Measurements from ENCODE around the gene DNAJA3.

DNAJA3 gene

GRCh38 chr16:4433228-4433627 lies 7.6 kb downstream of the DNAJA3 start:
- DNase-seq (ENCODE audit: insufficient read length, low spot score) (no peak), FAIRE-seq (no peak)

- DNase-seq (ENCODE audit: insufficient read length, low spot score): no peak
- no peak for FAIRE-seq
Measured at GRCh38 chr16:4433914-4434787, 8.5 kb downstream of the DNAJA3 start.

GRCh38 chr16:4435337-4436067 lies 9.8 kb downstream of the DNAJA3 start:
- DNase-seq (ENCODE audit: insufficient read length, low spot score): no peak
- FAIRE-seq: no peak

DNA sequence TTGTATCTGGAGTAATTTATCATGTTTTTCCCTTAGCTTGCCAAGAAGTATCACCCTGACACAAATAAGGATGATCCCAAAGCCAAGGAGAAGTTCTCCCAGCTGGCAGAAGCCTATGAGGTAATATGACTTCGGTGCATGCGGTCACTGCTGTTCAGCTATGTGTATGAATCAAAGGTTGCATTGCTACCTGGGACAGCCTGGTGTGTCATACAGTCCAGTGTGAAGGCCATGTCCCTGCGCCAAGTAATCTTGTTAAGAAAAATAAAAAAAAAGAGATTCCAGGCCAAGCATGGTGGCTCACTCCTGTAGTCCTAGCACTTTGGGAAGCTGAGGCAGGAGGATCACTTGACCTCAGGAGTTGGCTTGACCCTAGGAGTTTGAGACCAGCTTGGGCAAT lies 11.7 kb downstream of the DNAJA3 start:
- no peak for FAIRE-seq

DNA sequence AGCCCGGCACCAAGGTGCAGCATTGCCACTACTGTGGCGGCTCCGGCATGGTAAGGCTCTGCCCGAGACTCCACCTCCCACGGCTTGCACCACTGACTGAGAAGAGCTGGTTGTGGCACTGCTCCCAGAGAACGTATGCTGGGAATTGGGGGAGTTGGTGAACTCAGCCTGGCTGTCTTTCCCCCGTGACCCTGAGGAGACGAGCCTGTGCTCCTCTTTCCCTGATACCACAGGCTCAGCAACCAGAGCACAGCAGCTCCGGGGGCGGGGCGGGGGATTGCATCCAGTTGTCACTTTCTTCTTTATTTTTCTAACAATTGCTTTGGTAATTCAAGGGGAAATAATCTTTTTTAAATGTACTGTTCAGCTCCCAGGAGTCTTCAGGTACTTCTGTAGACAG lies 16.7 kb downstream of the DNAJA3 start:
- FAIRE-seq (no peak), DNase-seq (ENCODE audit: insufficient read length, low spot score) (no peak)

More for the DNA sequence above, 11.7 kb downstream of the DNAJA3 start:
- DNase-seq (ENCODE audit: insufficient read length, low spot score): no peak

DNA sequence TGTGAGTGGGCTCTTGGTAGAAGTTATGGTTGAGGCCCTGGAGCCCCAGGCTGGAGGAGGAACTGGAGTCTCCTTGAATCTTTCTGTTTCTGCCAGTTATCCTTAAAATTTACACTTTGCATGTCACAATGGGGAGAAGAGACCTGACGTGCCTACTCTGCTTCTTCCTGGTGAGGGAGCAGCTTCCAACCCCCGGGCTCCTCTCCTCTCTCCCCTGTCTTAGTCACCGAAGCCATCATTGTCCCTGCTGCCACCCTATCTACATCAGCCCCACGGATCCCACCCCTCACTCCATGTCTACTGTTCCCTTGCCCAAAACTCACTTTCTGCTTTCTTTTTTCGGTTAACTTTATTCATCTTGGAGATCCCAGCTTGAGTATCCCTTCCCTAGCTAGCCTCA lies 17.6 kb downstream of the DNAJA3 start:
- FAIRE-seq: no peak
- no peak for DNase-seq (ENCODE audit: insufficient read length, low spot score)

- DNase-seq (ENCODE audit: insufficient read length, low spot score): no peak
- no peak for FAIRE-seq
Measured at GRCh38 chr16:4443986-4444385, 18.3 kb downstream of the DNAJA3 start.

DNA sequence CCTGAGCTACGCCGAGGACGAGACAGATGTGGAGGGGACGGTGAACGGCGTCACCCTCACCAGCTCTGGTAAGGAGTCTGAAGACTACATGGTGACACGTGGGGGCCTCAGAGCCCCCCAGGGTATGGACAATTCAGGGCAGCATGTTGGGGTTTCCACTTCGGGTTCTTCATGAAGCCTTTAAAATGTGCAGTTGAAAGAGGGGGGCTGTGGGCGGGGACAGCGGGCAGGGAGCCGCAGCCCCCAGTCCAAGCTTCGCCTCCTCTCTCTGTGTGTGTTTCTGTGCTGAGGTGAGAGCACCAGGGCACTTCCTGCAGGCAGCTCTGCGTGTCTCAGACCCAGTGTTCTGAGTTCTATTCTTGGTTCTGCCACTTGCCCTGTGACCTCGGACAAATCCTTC lies 24.8 kb downstream of the DNAJA3 start:
- DNase-seq (ENCODE audit: insufficient read length, low spot score): no peak
- no peak for FAIRE-seq

- DNase-seq (ENCODE audit: insufficient read length, low spot score): no peak
- no peak for FAIRE-seq
Measured at GRCh38 chr16:4450931-4451519, 25.4 kb downstream of the DNAJA3 start.

- DNase-seq (ENCODE audit: insufficient read length, low spot score): no peak
- no peak for FAIRE-seq
Measured at GRCh38 chr16:4452674-4453073, 27.0 kb downstream of the DNAJA3 start.

GRCh38 chr16:4454623-4455022 lies 29.0 kb downstream of the DNAJA3 start:
- FAIRE-seq (no peak), DNase-seq (ENCODE audit: insufficient read length, low spot score) (no peak)

- FAIRE-seq: no peak
Measured at GRCh38 chr16:4455081-4455480, 29.4 kb downstream of the DNAJA3 start.

DNA sequence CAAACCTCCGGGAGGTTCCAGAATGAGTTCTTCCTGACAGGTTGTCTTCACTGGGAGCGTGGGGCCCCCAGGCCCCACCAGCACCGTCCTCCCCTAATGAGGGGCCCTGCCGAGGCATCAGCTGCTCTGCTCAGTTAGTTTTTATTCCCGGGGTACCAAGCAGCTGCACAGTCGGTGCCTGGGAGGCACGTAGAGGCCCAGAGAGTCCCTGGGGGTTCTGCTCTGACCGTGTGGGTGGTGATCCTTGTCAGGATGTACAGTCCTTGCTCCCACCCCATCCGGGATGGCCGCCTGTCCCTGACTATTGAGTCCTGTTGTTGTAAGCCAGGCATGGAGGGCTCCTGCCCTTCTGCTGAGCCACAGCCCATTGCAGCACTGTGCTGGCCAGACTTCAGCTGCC lies 30.3 kb downstream of the DNAJA3 start:
- DNase-seq (ENCODE audit: insufficient read length, low spot score) (no peak), FAIRE-seq (no peak)

More at GRCh38 chr16:4455081-4455480, 29.4 kb downstream of the DNAJA3 start:
- no peak for DNase-seq (ENCODE audit: insufficient read length, low spot score)

DNA sequence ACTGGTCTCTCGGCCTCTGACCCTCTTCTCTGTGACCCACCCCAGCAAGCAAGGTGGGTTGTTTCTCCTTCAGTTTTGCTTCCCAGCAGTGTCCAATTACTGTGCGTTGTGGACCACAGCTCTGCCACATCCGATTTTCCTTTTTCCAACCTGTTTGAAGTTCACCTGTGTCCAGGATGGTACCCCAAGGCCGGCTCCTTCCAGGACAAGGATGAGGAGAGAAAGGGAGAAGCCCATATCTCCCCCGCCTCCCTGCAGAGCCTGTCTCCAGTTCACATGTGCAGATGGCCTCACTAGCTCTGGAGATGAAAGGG lies 35.2 kb downstream of the DNAJA3 start:
- FAIRE-seq (no peak), DNase-seq (ENCODE audit: insufficient read length, low spot score) (no peak)

GRCh38 chr16:4461250-4462085 lies 35.8 kb downstream of the DNAJA3 start:
- FAIRE-seq (no peak), DNase-seq (ENCODE audit: insufficient read length, low spot score) (no peak)

DNA sequence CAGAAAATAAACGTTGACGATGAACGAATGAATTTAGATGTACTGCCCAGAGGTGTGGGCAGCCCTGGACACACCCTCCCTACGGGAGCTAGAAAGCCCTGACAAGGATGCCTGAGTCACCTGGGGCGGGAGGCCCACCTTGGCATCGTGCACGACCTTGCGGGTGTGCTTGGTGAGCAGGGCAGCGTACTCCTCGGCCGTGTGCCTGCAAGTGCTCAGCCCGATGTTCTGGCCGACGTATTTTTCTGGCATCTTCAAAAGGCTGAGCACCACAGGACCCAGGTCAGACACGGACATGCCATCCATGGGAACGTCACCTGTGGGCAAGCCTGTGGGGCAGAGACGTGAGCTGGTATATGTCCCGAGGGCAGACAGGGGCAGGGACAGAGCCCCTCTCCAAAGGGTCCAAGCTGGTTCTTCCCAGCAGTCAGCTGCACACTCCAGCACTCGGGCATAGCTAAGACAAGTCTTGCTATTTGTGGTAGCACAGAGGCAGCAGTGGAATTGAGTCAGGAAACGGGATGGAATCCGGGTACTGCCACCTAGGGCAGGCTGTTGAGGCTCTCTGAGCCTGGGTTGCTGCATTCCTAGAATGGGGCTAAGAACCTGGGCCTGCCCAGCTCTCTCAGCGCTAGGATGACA lies 38.0 kb downstream of the DNAJA3 start:
- FAIRE-seq: no peak
- no peak for DNase-seq (ENCODE audit: insufficient read length, low spot score)

GRCh38 chr16:4465977-4466779 lies 40.5 kb downstream of the DNAJA3 start:
- FAIRE-seq (no peak), DNase-seq (ENCODE audit: insufficient read length, low spot score) (no peak)

- FAIRE-seq (no peak), DNase-seq (ENCODE audit: insufficient read length, low spot score) (no peak)
Measured at GRCh38 chr16:4467916-4468315, 42.2 kb downstream of the DNAJA3 start.

DNA sequence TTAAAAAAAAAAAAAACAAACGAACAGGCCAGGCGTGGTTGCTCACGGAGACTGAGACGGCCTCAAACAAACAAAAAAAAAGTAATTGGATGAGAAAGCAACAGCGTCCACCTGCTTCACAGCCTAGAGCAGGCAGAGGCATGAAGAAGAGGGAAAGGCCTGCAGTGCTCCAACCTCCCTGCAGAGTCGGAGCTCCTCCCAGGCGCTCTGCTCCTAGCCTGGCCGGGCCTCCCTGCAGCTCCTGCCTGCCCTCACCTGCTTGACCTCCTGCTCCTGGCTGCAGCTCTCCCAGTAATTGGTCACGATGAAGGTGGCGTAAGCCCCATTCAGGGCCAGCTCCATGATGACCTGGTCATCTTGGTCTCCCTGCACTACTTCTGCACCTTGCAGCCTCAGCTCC lies 43.3 kb downstream of the DNAJA3 start:
- FAIRE-seq (no peak), DNase-seq (ENCODE audit: insufficient read length, low spot score) (no peak)

DNA sequence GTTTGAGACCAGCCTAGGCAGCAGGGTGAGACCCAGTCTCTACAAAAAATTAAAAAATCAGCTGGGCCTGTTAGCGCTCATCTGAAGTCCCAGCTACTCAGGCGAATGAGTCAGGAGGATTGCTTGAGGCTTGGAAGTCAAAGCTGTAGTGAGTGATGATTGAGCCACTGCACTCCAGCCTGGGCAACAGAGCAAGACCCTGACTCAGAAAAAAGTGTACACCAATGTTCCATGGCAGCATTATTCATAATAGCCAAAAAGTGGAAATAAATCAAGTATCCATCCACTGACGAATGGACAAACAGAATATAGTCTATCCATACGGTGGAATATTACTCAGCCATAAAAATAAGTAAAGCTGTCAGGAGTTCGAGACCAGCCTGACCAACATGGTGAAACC lies 46.2 kb downstream of the DNAJA3 start:
- FAIRE-seq (no peak), DNase-seq (ENCODE audit: insufficient read length, low spot score) (no peak)

Data from GM19239 (cell line).